GM21515 (cell line): ENCODE measurements around the gene METTL27.
"Not testable (repeated sequence)": the region's sequence is repeated elsewhere in the genome, so short reads cannot be mapped to it uniquely, and the experiment has no call there.

Experiments
- ATAC-seq: cut with Tn5 transposase; IDR thresholded peaks from one replicate; pipeline ENCODE4 v1.9.1; 2021; ENCODE audit not compliant: unreplicated experiment

METTL27 gene

GRCh38 chr7:73822319-73823173, 19.8 kb downstream of the METTL27 start:
- ATAC-seq: no peak

GRCh38 chr7:73821597-73822285, 20.6 kb downstream of the METTL27 start:
- not testable (repeated sequence) for ATAC-seq

GRCh38 chr7:73820013-73820412, 22.3 kb downstream of the METTL27 start:
- no peak for ATAC-seq

GRCh38 chr7:73817121-73817520, 25.2 kb downstream of the METTL27 start:
- ATAC-seq: no peak

GRCh38 chr7:73815436-73815835, 26.9 kb downstream of the METTL27 start:
- no peak for ATAC-seq

- ATAC-seq: no peak
Observed at GRCh38 chr7:73812996-73813395, 29.3 kb downstream of the METTL27 start.

- ATAC-seq: no peak
Observed at GRCh38 chr7:73811760-73812168, 30.6 kb downstream of the METTL27 start.

- no peak for ATAC-seq
Observed at GRCh38 chr7:73810998-73811360, 31.3 kb downstream of the METTL27 start.

GRCh38 chr7:73809467-73809951, 32.8 kb downstream of the METTL27 start:
- no peak for ATAC-seq

- no peak for ATAC-seq
Observed at GRCh38 chr7:73802459-73802858, 39.9 kb downstream of the METTL27 start.

GRCh38 chr7:73801577-73801976, 40.7 kb downstream of the METTL27 start:
- ATAC-seq: no peak

GRCh38 chr7:73799282-73800141, 42.8 kb downstream of the METTL27 start:
- ATAC-seq: no peak

- not testable (repeated sequence) for ATAC-seq
Observed at GRCh38 chr7:73797176-73797575, 45.1 kb downstream of the METTL27 start.

GRCh38 chr7:73796656-73797055, 45.7 kb downstream of the METTL27 start:
- not testable (repeated sequence) for ATAC-seq

GRCh38 chr7:73795188-73795587, 47.1 kb downstream of the METTL27 start:
- not testable (repeated sequence) for ATAC-seq

- not testable (repeated sequence) for ATAC-seq
Observed at GRCh38 chr7:73791170-73791690, 51.1 kb downstream of the METTL27 start.

GRCh38 chr7:73789051-73789450, 53.3 kb downstream of the METTL27 start:
- no peak for ATAC-seq

- ATAC-seq: not testable (repeated sequence)
Observed at GRCh38 chr7:73787786-73788048, 54.6 kb downstream of the METTL27 start.

- no peak for ATAC-seq
Observed at GRCh38 chr7:73786588-73786987, 55.7 kb downstream of the METTL27 start.
